C4-2B (cell line): ENCODE data around the gene KCNT1.

Experiments
- ZFX ChIP-seq: fragments of 450-650 bp; IDR thresholded peaks from 2 replicates; pipeline ENCODE4 v1.6.1; 2017
- TF ChIP-seq, protein P1 (sequence below): fragments of 450-650 bp; conservative IDR thresholded peaks from 2 replicates; pipeline ENCODE4 v1.5.1; 2017; ENCODE audit warnings: mild to moderate bottlenecking

DNA sequence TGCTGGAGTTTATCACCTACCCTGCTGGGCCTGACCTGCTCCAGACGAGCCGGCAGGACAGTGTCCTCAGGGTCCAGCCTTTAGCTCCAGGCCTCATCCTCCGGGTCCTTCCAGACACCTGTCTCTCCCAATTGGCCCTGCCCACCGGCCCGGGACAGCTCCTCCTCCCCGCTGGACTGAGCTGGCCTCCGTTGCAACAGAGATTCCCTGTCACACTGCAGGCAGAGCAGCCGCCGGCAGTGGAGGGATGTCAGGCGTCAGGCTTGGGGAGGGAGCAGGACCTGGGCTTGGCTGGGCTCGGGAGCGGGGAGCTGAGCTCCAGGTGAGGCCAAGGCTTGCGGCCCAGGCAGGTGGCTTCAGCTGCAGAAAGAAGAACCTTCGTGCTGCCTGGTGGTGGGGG is 1.7 kb downstream of the KCNT1 start:
- TF ChIP-seq, protein P1, sequence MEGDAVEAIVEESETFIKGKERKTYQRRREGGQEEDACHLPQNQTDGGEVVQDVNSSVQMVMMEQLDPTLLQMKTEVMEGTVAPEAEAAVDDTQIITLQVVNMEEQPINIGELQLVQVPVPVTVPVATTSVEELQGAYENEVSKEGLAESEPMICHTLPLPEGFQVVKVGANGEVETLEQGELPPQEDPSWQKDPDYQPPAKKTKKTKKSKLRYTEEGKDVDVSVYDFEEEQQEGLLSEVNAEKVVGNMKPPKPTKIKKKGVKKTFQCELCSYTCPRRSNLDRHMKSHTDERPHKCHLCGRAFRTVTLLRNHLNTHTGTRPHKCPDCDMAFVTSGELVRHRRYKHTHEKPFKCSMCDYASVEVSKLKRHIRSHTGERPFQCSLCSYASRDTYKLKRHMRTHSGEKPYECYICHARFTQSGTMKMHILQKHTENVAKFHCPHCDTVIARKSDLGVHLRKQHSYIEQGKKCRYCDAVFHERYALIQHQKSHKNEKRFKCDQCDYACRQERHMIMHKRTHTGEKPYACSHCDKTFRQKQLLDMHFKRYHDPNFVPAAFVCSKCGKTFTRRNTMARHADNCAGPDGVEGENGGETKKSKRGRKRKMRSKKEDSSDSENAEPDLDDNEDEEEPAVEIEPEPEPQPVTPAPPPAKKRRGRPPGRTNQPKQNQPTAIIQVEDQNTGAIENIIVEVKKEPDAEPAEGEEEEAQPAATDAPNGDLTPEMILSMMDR: no peak
- no peak for TF ChIP-seq ZFX
